GM18511 (cell line): Measurements from ENCODE around the gene MLXIP.

Source experiments
- ATAC-seq: cut with Tn5 transposase; IDR thresholded peaks from one replicate; pipeline ENCODE4 v1.9.1; 2021; ENCODE audit warnings: mild to moderate bottlenecking, moderate library complexity; ENCODE audit not compliant: unreplicated experiment

The MLXIP gene

DNA sequence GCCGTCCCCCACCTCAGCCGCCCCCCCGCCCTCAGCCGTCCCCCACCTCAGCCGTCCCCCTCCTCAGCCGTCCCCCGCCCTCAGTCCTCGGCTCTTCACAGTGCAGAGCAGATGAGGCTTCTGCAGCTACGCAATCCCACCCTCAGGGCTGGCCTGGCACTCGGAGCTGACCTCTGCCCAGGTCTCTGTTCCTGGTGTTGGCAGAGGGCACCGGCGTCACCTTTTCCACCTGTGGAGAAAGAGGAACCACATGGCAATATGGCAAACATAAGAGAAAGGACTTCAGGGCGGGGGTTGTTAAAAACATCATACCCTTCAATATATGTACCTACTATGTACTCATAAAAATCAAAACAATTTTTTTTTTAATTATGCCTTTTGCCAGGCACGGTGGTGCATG is 45.8 kb downstream of the MLXIP start:
- ATAC-seq: no peak

DNA sequence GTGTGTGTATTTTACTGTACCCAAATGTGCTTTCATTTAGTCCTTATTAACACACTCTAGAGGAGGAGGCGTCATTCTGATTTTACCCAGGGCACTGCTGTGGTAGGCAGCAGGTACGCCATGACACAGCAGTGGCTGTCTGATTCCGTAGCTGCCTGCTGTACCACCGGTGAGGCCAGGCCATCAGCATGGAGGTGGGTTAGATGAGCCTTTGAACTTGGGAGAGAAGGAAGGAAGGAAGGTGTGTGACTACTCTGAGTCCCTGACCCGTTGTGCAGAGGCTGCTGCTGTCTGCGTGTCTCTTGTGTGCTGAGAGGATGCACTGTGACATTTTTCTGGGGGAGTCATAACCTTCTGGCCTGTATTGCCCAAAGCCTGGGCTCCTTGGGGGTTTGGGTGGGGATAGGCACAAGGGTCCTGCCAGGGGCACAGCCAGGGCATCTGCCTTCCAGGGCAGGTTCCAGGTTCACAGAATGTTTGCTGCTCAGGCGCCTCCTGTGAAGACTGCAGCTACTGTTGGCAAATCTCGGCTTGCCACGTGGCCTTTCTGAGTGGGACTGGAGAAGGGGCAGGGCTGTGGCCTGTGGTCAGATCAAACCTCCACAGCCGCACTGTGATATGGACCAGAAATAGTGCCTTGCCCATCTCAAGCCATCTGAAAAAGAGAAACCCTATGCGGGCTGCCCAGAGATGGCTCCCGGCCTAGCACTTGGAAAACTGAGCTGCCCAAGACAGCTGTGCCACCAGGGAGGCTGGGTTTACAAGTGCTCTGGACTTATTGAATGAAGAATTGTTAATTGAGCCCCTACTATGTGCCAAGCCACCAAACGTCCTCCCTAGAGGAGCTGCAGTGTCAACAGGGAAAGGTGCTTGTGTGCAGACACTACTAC is 47.1 kb downstream of the MLXIP start:
- ATAC-seq: no peak

GRCh38 chr12:122126342-122126635 is 47.7 kb downstream of the MLXIP start:
- ATAC-seq: no peak

- ATAC-seq: no peak
Observed at GRCh38 chr12:122126713-122127597, 48.4 kb downstream of the MLXIP start.

DNA sequence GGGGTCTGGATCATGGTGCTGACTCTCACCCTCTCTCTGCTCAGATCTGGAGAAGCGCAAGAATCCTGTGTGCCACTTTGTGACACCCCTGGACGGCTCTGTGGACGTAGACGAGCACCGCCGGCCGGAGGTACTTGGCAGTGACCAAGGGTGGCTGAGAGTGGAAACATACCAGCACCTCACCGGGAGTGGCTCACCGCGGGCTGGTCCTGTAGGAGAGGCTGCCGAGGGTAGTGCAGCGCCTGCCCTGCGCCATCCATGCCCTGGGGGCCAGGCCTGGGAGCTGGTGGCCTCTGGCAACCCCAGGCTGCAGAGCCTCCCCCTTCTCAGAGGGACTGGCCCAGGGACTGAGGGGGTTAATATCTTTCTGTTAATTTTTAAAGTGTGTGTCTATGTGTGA is 49.3 kb downstream of the MLXIP start:
- ATAC-seq: no peak

DNA sequence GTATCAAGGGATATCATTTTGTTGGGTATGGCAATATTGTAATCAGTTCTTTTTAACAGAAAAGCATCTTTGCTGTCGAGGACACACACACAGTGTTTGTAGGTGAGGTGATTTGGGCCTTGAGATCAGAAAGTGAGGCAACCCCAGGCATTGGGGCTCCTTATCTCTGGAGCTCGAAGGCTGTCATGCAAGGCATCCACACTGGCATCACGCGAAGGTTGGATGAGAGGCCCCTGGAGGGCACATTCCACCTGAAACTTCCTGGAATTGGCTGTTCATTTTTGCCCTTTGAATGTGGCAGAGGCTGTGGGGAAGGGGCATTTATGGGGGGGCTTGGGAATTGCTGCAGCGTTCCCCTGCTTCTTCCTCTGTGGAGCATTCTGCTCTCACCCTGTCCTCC is 49.9 kb downstream of the MLXIP start:
- no peak for ATAC-seq

DNA sequence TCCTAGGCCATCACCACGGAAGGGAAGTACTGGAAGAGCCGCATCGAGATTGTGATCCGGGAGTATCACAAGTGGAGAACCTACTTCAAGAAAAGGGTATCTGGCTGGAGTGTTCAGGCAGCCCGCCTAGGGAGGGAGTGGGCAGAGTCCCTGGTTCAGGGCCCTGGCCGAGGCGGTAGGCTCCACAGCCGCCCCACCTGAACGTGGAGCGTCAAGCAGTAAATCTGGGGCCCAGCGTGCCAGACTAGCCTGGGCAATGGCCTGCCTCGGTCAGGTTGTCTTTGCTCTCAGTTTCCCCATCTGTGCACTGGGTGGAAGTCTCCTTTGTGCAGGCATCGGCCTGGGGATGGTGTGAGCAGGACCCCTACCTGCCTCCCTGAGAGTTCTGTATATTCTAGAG is 50.6 kb downstream of the MLXIP start:
- no peak for ATAC-seq

- no peak for ATAC-seq
Observed at GRCh38 chr12:122130150-122130549, 51.6 kb downstream of the MLXIP start.

DNA sequence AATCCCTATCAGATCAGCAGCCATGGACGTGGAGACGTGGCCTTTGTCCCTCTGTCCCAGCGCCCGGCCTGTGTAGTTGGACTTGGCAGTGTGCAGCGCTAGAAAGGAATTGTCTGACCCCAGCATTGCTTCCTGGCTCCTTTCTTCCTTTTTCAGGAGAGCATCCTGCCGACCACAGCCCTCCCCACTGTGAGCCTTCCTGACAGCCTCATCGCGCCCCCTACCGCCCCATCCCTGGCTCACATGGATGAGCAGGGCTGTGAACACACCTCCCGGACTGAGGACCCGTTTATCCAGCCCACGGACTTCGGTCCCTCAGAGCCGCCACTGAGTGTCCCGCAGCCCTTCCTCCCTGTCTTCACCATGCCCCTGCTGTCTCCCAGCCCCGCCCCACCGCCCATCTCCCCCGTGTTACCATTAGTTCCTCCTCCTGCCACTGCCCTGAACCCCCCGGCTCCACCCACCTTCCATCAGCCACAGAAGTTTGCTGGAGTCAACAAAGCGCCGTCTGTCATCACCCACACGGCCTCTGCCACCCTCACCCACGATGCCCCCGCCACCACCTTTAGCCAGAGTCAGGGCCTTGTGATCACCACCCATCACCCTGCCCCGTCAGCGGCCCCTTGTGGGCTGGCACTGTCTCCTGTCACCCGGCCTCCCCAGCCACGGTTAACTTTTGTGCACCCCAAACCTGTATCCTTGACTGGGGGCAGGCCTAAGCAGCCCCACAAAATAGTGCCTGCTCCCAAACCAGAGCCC is 54.8 kb downstream of the MLXIP start:
- no peak for ATAC-seq

- no peak for ATAC-seq
Observed at GRCh38 chr12:122135437-122136031, 57.0 kb downstream of the MLXIP start.

- no peak for ATAC-seq
Observed at GRCh38 chr12:122137229-122137628, 58.7 kb downstream of the MLXIP start.

GRCh38 chr12:122137681-122138080 is 59.1 kb downstream of the MLXIP start:
- ATAC-seq: no peak

DNA sequence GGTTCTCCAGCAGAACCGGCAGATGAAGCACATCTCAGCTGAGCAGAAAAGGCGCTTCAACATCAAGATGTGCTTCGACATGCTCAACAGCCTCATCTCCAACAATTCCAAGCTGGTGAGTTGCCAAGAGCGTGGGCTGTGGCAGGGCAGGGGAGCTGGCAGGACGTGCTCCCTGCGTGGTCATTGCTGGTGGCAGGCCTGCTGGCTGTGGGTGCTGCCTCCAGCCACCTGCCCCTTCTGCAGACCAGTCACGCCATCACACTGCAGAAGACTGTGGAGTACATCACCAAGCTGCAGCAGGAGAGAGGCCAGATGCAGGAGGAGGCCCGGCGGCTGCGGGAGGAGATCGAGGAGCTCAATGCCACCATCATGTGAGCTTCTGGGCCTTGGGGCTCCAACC is 59.6 kb downstream of the MLXIP start:
- no peak for ATAC-seq

GRCh38 chr12:122138616-122139015 is 60.1 kb downstream of the MLXIP start:
- no peak for ATAC-seq

- no peak for ATAC-seq
Observed at GRCh38 chr12:122139266-122139665, 60.7 kb downstream of the MLXIP start.

DNA sequence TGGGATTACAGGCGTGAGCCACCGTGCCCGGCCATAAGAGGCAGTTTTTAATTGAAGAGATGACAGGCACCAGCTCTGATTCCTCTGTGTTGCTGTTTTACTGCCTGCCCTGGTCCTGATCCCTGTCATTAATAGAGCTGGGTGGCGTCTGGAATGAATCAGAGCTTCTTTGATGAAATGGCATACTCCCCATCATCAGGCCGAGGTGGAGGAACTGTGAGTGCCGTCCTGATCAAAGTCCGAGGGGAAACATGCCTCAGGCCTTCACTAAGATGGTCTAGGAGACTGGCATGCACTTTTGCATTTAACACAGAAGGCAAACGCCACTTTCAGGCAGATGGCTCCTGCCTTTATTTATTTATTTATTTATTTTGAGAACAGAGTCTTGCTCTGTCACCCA is 61.4 kb downstream of the MLXIP start:
- no peak for ATAC-seq

- ATAC-seq: no peak
Observed at GRCh38 chr12:122140467-122141257, 62.1 kb downstream of the MLXIP start.

- no peak for ATAC-seq
Observed at GRCh38 chr12:122141911-122142725, 63.6 kb downstream of the MLXIP start.

- no peak for ATAC-seq
Observed at GRCh38 chr12:122142857-122143256, 64.3 kb downstream of the MLXIP start.
